Gastrocnemius medialis (tissue), 4 donors: ENCODE data around the gene FAM3A.

Experiments used
- CTCF ChIP-seq, 5 experiments: fragments of 450-650 bp in 3 of 5; fragments of 200-600 bp in 2 of 5; sonication (generic) in 2 of 5; IDR thresholded peaks in 4 of 5; conservative IDR thresholded peaks in 1 of 5; 1 replicate in 4 of 5; 2 replicates in 1 of 5; pipeline ENCODE4 v1.5.1; 2016 to 2019; ENCODE audit warnings: antibody characterized with exemption in 5 of 5, mild to moderate bottlenecking in 3 of 5, moderate library complexity in 3 of 5
- POLR2A ChIP-seq, 2 donors: fragments of 450-650 bp; IDR thresholded peaks; one replicate each; pipeline ENCODE4 v1.6.1; 2017; ENCODE audit warnings: antibody characterized with exemption in 2 of 2, mild to moderate bottlenecking in 2 of 2, moderate library complexity in 2 of 2

GRCh38 chrX:154532690-154533089 is 16.7 kb upstream of the FAM3A start:
- no peak for TF ChIP-seq CTCF (IDR thresholded peaks at IDR 0.05 in 4 of 5, conservative IDR thresholded peaks at IDR 0.05 in 1 of 5)
- no peak for TF ChIP-seq POLR2A (IDR thresholded peaks at IDR 0.05)
